ENCODE data around the gene PRMT7.

The PRMT7 gene

DNA sequence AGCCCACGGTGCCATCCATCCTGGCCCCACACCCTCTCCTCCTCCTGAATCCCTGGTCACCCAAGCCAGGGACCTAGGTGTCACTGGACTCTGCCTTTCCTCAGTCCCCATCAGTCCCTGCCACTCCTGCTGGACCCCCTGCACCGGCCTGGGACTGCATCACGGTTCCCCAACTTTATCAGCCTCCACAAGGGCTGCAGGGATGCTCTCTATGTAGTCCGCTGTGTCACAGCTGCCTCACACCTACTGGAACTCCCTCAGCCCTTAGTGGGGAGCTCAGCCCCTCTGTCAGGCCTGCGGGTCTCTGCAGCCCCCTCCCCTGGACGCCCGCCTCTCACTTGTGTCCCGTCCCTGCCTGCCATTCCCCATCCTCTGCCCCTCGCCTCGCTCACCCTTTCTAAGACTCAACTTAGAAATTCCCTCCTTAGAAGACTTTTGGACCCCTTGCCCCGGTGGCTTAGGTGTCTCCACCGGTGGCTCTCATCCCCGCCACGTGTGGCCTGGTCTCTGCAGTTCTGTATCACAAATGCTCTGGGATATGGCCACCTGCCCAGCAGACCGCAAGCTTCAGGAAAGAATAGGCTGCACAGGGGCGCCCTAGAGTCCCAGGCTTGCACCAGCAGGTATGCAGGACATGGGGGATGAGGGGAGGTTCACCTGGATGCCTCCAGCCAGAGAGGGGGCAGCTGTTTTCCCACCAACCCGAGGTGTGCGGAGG, 62.9 kb downstream of the PRMT7 start:
- H3K36me3 ChIP-seq (ENCODE audit: control insufficient read depth in 1 of 2, insufficient read depth in 2 of 2, low read length in 2 of 2): peaks cover 3 to 31% of the 10 kb centered on the region in 2 donors
- H3K27ac ChIP-seq (ENCODE audit: low read depth, low read length): no peak overlapping the region
- H3K9me3 ChIP-seq (ENCODE audit: control insufficient read depth in 1 of 2, low read length in 2 of 2): no peaks in the 10 kb centered on the region
- H3K27me3 ChIP-seq (ENCODE audit: control insufficient read depth in 1 of 2, insufficient read depth in 2 of 2, low read length in 2 of 2): no peaks in the 10 kb centered on the region
- H3K4me1 ChIP-seq (ENCODE audit: control insufficient read depth in 1 of 2, insufficient read depth in 2 of 2, low read length in 2 of 2): peaks cover 16 to 18% of the 10 kb centered on the region in 2 donors
- H3K9ac ChIP-seq (ENCODE audit: low read depth in 1 of 2, low read length in 2 of 2): no peak overlapping the region
- H3K4me3 ChIP-seq (ENCODE audit: low read depth in 1 of 2, low read length in 2 of 2): no peak overlapping the region

DNA sequence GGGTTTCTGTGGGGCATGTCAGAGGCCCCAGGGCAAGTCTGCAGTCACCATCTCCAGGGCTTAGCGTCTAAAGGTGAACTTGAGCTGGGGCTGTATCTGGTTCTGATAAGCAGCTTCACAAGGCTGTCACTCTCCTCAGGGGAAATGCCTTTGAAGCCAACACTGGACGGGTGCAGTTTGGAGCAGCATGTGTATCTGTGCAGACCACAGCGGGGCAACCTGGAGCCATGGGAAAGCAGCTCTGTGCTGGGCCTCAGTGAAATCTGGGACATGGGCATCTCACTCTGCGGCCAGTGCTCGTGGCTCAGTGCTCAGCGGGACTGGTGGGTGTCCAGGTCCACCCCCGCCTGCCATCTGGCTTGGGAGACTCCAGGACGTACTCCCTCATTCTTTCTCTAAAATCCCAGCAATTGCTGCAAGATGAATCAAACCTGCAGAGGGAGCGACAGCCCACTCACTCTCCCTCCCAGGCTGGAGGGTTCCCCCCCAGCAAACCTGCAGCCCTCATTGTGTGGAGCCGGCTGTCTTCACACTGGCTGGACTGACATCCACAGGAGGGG, 63.5 kb downstream of the PRMT7 start:
- Histone ChIP-seq H3K36me3 (ENCODE audit: control insufficient read depth in 1 of 2, insufficient read depth in 2 of 2, low read length in 2 of 2) (peaks cover 3 to 35% of the 10 kb centered on the region in 2 donors), H3K27me3 (ENCODE audit: control insufficient read depth in 1 of 2, insufficient read depth in 2 of 2, low read length in 2 of 2) (no peaks in the 10 kb centered on the region), H3K4me3 (ENCODE audit: low read depth in 1 of 2, low read length in 2 of 2) (no peak overlapping the region), H3K4me1 (ENCODE audit: control insufficient read depth in 1 of 2, insufficient read depth in 2 of 2, low read length in 2 of 2) (peaks cover 16 to 22% of the 10 kb centered on the region in 2 donors), H3K9ac (ENCODE audit: low read depth in 1 of 2, low read length in 2 of 2) (no peak overlapping the region), H3K9me3 (ENCODE audit: control insufficient read depth in 1 of 2, low read length in 2 of 2) (no peaks in the 10 kb centered on the region), H3K27ac (ENCODE audit: low read depth, low read length) (no peak overlapping the region)

- peaks cover 3 to 35% of the 10 kb centered on the region in 2 donors for H3K36me3 ChIP-seq (ENCODE audit: control insufficient read depth in 1 of 2, insufficient read depth in 2 of 2, low read length in 2 of 2)
- no peaks in the 10 kb centered on the region for H3K9me3 ChIP-seq (ENCODE audit: control insufficient read depth in 1 of 2, low read length in 2 of 2)
- no peak overlapping the region for H3K27ac ChIP-seq (ENCODE audit: low read depth, low read length)
Observed at GRCh38 chr16:68374961-68375660, 64.3 kb downstream of the PRMT7 start.

GRCh38 chr16:68375801-68376536, 65.2 kb downstream of the PRMT7 start:
- peaks cover 7 to 35% of the 10 kb centered on the region in 2 donors for H3K36me3 ChIP-seq (ENCODE audit: control insufficient read depth in 1 of 2, insufficient read depth in 2 of 2, low read length in 2 of 2)
- no peaks in the 10 kb centered on the region for H3K27me3 ChIP-seq (ENCODE audit: control insufficient read depth in 1 of 2, insufficient read depth in 2 of 2, low read length in 2 of 2)
- no peaks in the 10 kb centered on the region for H3K9me3 ChIP-seq (ENCODE audit: control insufficient read depth in 1 of 2, low read length in 2 of 2)
- H3K27ac ChIP-seq (ENCODE audit: low read depth, low read length): no peak overlapping the region
- H3K9ac ChIP-seq (ENCODE audit: low read depth in 1 of 2, low read length in 2 of 2): no peak overlapping the region
- H3K4me1 ChIP-seq (ENCODE audit: control insufficient read depth in 1 of 2, insufficient read depth in 2 of 2, low read length in 2 of 2): peaks cover 18 to 25% of the 10 kb centered on the region in 2 donors
- H3K4me3 ChIP-seq (ENCODE audit: low read depth in 1 of 2, low read length in 2 of 2): no peak overlapping the region

More at GRCh38 chr16:68374961-68375660, 64.3 kb downstream of the PRMT7 start:
- H3K27me3 ChIP-seq (ENCODE audit: control insufficient read depth in 1 of 2, insufficient read depth in 2 of 2, low read length in 2 of 2): no peaks in the 10 kb centered on the region
- no peak overlapping the region for H3K9ac ChIP-seq (ENCODE audit: low read depth in 1 of 2, low read length in 2 of 2)
- no peak overlapping the region for H3K4me3 ChIP-seq (ENCODE audit: low read depth in 1 of 2, low read length in 2 of 2)
- H3K4me1 ChIP-seq (ENCODE audit: control insufficient read depth in 1 of 2, insufficient read depth in 2 of 2, low read length in 2 of 2): peaks cover 17 to 28% of the 10 kb centered on the region in 2 donors

GRCh38 chr16:68376590-68376989, 65.8 kb downstream of the PRMT7 start:
- Histone ChIP-seq H3K27me3 (ENCODE audit: control insufficient read depth in 1 of 2, insufficient read depth in 2 of 2, low read length in 2 of 2) (no peaks in the 10 kb centered on the region), H3K9ac (ENCODE audit: low read depth in 1 of 2, low read length in 2 of 2) (no peak overlapping the region), H3K36me3 (ENCODE audit: control insufficient read depth in 1 of 2, insufficient read depth in 2 of 2, low read length in 2 of 2) (peaks cover 7 to 38% of the 10 kb centered on the region in 2 donors), H3K27ac (ENCODE audit: low read depth, low read length) (no peak overlapping the region), H3K4me3 (ENCODE audit: low read depth in 1 of 2, low read length in 2 of 2) (no peak overlapping the region), H3K4me1 (ENCODE audit: control insufficient read depth in 1 of 2, insufficient read depth in 2 of 2, low read length in 2 of 2) (peaks cover 24 to 30% of the 10 kb centered on the region in 2 donors), H3K9me3 (ENCODE audit: control insufficient read depth in 1 of 2, low read length in 2 of 2) (no peaks in the 10 kb centered on the region)

- Histone ChIP-seq H3K27me3 (ENCODE audit: control insufficient read depth in 1 of 2, insufficient read depth in 2 of 2, low read length in 2 of 2) (no peaks in the 10 kb centered on the region), H3K9ac (ENCODE audit: low read depth in 1 of 2, low read length in 2 of 2) (no peak overlapping the region), H3K36me3 (ENCODE audit: control insufficient read depth in 1 of 2, insufficient read depth in 2 of 2, low read length in 2 of 2) (peaks cover 7 to 36% of the 10 kb centered on the region in 2 donors), H3K9me3 (ENCODE audit: control insufficient read depth in 1 of 2, low read length in 2 of 2) (no peaks in the 10 kb centered on the region), H3K4me3 (ENCODE audit: low read depth in 1 of 2, low read length in 2 of 2) (no peak overlapping the region), H3K4me1 (ENCODE audit: control insufficient read depth in 1 of 2, insufficient read depth in 2 of 2, low read length in 2 of 2) (peaks cover 31 to 36% of the 10 kb centered on the region in 2 donors), H3K27ac (ENCODE audit: low read depth, low read length) (no peak overlapping the region)
Observed at GRCh38 chr16:68377221-68377620, 66.4 kb downstream of the PRMT7 start.

GRCh38 chr16:68377667-68378393, 67.0 kb downstream of the PRMT7 start:
- no peak overlapping the region for H3K9ac ChIP-seq (ENCODE audit: low read depth in 1 of 2, low read length in 2 of 2)
- no peaks in the 10 kb centered on the region for H3K27me3 ChIP-seq (ENCODE audit: control insufficient read depth in 1 of 2, insufficient read depth in 2 of 2, low read length in 2 of 2)
- no peak overlapping the region for H3K4me3 ChIP-seq (ENCODE audit: low read depth in 1 of 2, low read length in 2 of 2)
- H3K9me3 ChIP-seq (ENCODE audit: control insufficient read depth in 1 of 2, low read length in 2 of 2): no peaks in the 10 kb centered on the region
- no peak overlapping the region for H3K27ac ChIP-seq (ENCODE audit: low read depth, low read length)
- H3K4me1 ChIP-seq (ENCODE audit: control insufficient read depth in 1 of 2, insufficient read depth in 2 of 2, low read length in 2 of 2): peaks cover 36 to 41% of the 10 kb centered on the region in 2 donors
- peaks cover 7 to 33% of the 10 kb centered on the region in 2 donors for H3K36me3 ChIP-seq (ENCODE audit: control insufficient read depth in 1 of 2, insufficient read depth in 2 of 2, low read length in 2 of 2)

GRCh38 chr16:68378436-68379415, 67.9 kb downstream of the PRMT7 start:
- Histone ChIP-seq H3K27me3 (ENCODE audit: control insufficient read depth in 1 of 2, insufficient read depth in 2 of 2, low read length in 2 of 2) (no peaks in the 10 kb centered on the region), H3K9ac (ENCODE audit: low read depth in 1 of 2, low read length in 2 of 2) (no peak overlapping the region), H3K27ac (ENCODE audit: low read depth, low read length) (no peak overlapping the region), H3K36me3 (ENCODE audit: control insufficient read depth in 1 of 2, insufficient read depth in 2 of 2, low read length in 2 of 2) (peaks cover 7 to 33% of the 10 kb centered on the region in 2 donors), H3K9me3 (ENCODE audit: control insufficient read depth in 1 of 2, low read length in 2 of 2) (no peaks in the 10 kb centered on the region), H3K4me1 (ENCODE audit: control insufficient read depth in 1 of 2, insufficient read depth in 2 of 2, low read length in 2 of 2) (peaks cover 43 to 50% of the 10 kb centered on the region in 2 donors), H3K4me3 (ENCODE audit: low read depth in 1 of 2, low read length in 2 of 2) (no peak overlapping the region)
